ENCODE data around the gene RRAGA.

DNA sequence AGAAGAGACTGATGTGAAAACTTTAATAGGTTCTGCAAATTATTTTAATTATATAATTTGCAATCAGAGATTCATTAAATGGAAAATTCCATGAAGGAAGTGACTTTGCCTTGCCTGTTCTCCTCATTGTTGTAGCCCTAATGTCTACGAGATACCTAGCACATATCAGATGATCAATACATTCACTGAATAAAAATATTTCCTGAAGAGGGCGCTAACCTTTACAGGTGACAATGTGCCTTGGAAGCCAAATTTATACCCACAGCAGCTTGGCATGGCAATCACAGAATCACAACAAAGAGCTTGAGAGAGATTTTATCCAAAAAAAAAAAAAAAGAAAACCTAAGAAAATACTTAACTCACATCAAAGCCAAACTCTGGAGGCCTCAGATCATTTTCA is 36.1 kb downstream of the RRAGA start:
- TF ChIP-seq, protein P1, sequence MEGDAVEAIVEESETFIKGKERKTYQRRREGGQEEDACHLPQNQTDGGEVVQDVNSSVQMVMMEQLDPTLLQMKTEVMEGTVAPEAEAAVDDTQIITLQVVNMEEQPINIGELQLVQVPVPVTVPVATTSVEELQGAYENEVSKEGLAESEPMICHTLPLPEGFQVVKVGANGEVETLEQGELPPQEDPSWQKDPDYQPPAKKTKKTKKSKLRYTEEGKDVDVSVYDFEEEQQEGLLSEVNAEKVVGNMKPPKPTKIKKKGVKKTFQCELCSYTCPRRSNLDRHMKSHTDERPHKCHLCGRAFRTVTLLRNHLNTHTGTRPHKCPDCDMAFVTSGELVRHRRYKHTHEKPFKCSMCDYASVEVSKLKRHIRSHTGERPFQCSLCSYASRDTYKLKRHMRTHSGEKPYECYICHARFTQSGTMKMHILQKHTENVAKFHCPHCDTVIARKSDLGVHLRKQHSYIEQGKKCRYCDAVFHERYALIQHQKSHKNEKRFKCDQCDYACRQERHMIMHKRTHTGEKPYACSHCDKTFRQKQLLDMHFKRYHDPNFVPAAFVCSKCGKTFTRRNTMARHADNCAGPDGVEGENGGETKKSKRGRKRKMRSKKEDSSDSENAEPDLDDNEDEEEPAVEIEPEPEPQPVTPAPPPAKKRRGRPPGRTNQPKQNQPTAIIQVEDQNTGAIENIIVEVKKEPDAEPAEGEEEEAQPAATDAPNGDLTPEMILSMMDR (IDR thresholded peaks at IDR 0.05) = peak in 4 of 6 experiments; percentile 40 to 61 (median 47)
- no peak for TF ChIP-seq POLR2A (IDR thresholded peaks at IDR 0.05)

Measured in Peyer's patch (tissue), 4 donors.